ENCODE results near the gene IGFBP5.

Gene IGFBP5, protein sequence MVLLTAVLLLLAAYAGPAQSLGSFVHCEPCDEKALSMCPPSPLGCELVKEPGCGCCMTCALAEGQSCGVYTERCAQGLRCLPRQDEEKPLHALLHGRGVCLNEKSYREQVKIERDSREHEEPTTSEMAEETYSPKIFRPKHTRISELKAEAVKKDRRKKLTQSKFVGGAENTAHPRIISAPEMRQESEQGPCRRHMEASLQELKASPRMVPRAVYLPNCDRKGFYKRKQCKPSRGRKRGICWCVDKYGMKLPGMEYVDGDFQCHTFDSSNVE

GRCh38 chr2:216695401-216695821 is at the start of gene IGFBP5:
Gene IGFBP5 (minus strand): TSS chr2:216695549. CDS start chr2:216694775, 774 bp downstream.
- DNase-seq (ENCODE audit: low read depth in 2 of 2) = no peak

DNA sequence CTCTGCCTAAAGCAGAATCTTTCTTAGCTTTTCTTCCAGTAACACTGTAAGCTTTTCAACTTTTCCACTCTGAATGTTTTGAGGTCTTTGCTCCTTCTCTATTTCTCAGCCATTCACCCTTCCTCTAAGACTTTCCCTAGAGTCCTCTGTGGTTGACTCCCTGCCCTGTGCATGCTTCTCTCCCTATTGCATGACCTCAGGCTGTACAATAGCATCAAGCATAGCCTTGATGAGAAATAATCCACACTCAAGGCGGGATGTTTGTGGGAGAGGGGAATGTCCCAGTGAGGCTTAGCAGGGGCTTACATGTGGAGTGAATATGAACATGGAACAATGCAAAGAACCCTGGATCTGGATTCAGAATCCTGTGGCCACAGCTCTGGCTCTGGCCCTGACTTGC is 48.4 kb upstream of the IGFBP5 start:
- no peak for DNase-seq (ENCODE audit: low read depth in 2 of 2)

DNA sequence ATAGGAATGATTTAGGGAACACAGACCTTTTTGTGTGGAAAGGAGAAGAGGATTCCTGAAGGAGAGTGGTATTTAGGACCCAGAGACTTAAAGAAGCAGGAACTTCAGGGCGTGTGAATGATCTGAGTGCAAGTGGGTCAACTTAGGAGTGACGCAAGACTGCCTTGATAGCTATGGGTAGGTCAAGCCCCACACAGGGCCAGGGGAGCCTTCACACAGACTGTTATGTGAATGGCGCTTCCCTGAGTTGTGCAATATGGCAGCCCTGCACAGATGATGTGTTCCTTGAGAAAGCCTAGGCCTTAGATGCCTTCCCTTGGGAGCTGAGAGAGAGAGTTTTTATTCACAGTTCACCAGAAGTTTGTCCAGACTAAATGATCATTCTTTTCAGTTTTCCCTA is 47.1 kb upstream of the IGFBP5 start:
- DNase-seq (ENCODE audit: low read depth in 2 of 2) = no peak

GRCh38 chr2:216741223-216741593 is 45.9 kb upstream of the IGFBP5 start:
- DNase-seq (ENCODE audit: low read depth in 2 of 2) = no peak

- DNase-seq (ENCODE audit: low read depth in 2 of 2) = no peak
Observed at GRCh38 chr2:216740557-216741222, 45.3 kb upstream of the IGFBP5 start.

DNA sequence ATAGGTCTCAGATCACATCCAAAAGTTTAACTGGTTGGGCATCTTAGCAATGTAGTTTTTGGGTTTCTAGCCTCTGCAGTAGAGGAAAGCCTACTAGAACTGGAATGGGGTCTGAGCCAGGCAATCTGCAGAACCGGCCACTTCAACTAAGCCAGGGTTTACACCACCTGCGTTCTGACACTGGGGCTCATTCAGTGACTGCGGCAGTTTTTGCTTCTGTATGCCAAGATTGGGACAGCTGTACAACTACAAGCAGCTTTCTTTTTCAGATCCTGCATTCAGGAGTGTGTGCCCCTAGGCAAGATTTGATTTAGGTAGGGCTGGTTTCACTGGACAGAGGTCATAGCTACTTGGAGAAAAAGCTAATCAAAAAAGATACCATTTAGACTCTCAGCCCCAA is 43.7 kb upstream of the IGFBP5 start:
- DNase-seq (ENCODE audit: low read depth in 2 of 2) = no peak

- no peak for DNase-seq (ENCODE audit: low read depth in 2 of 2)
Observed at GRCh38 chr2:216737676-216738075, 42.3 kb upstream of the IGFBP5 start.

- DNase-seq (ENCODE audit: low read depth in 2 of 2) = no peak
Observed at GRCh38 chr2:216736326-216736725, 41.0 kb upstream of the IGFBP5 start.

GRCh38 chr2:216735668-216736067 is 40.3 kb upstream of the IGFBP5 start:
- DNase-seq (ENCODE audit: low read depth in 2 of 2) = no peak

GRCh38 chr2:216735086-216735485 is 39.7 kb upstream of the IGFBP5 start:
- no peak for DNase-seq (ENCODE audit: low read depth in 2 of 2)

- no peak for DNase-seq (ENCODE audit: low read depth in 2 of 2)
Observed at GRCh38 chr2:216733046-216733445, 37.7 kb upstream of the IGFBP5 start.

- DNase-seq (ENCODE audit: low read depth in 2 of 2) = no peak
Observed at GRCh38 chr2:216732334-216732733, 37.0 kb upstream of the IGFBP5 start.

DNA sequence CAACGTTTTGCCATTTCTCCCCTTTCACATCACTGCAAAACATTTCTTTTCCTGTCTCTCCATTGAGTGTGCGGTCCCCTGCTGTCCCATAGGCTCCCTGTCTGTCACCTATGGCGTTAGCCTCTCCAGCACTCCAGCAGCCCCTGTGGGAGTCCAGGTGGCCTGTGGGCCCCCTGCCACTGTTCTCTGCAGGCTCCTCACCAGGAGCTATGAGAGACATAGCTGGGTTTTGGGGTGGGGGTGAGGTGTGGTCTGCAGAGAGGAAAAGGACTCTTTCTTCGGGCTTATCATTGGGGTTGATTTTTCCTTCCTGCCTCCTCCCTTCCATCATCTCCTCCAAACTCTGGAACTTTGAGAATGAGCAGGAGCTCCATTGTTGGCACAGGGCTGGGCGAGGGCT is 36.1 kb upstream of the IGFBP5 start:
- no peak for DNase-seq (ENCODE audit: low read depth in 2 of 2)

DNA sequence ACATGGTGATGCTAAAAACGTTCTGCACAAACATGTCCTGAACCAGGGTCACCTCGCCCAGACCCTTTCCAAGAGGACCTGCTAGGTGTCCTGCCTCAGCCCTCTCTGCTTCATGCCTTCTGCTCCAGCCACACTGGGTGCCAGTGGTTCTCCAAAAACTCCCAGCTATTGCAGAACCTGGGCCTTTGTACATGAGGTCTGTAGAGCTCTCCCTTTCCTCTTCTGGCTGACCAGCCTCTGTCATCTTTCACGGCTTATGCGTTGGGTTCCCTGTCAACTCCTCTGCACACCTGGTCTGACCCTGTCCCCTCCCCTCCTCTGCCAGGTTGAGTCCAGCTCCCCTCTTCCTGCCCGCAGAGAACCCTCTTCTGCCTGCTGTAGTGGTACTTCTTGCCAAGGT is 35.5 kb upstream of the IGFBP5 start:
- DNase-seq (ENCODE audit: low read depth in 2 of 2) = no peak

- DNase-seq (ENCODE audit: low read depth in 2 of 2) = no peak
Observed at GRCh38 chr2:216727346-216728122, 32.2 kb upstream of the IGFBP5 start.

DNA sequence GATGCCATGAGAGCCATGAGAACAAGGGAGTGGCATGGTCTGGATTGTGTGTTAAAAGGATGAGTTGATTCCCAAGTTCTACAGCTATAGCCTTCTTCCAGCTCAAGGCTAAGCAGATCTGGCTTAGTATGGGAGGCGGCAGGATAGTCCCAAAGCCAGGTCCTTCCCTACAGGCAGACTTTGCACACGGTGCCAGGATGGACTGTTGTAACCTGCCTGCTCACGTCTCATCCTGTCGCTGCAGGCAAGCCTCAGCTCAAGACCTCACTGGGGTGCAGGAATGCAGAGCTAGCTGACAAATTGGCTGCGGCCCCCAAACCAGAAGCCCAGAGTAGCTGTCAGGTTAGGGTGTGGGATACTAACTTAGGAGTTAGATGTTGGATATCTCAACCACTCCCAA is 28.8 kb upstream of the IGFBP5 start:
- no peak for DNase-seq (ENCODE audit: low read depth in 2 of 2)

DNA sequence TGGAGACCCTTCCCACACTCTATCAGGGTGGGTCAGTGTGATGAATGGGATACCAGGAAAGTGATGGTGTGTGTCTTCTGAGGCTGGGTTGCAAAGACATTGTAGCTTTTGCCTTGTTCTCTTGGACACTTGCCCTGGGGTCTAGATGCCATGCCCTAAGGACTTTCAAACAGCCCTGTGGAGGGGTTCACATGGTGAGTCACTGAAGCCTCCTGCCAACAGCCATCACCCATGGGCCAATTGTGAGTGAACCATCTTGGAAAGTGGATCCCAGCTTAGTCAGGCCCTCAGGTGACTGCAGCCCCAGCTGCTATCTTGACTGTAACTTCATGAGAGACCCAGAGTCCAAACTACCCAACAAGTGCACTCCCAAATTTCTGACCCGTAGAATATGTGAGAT is 25.8 kb upstream of the IGFBP5 start:
- DNase-seq (ENCODE audit: low read depth in 2 of 2) = no peak

GRCh38 chr2:216720722-216721121 is 25.4 kb upstream of the IGFBP5 start:
- no peak for DNase-seq (ENCODE audit: low read depth in 2 of 2)

- DNase-seq (ENCODE audit: low read depth in 2 of 2) = no peak
Observed at GRCh38 chr2:216717907-216718615, 22.7 kb upstream of the IGFBP5 start.

GRCh38 chr2:216717491-216717901 is 22.1 kb upstream of the IGFBP5 start:
- DNase-seq (ENCODE audit: low read depth in 2 of 2) = no peak

- no peak for DNase-seq (ENCODE audit: low read depth in 2 of 2)
Observed at GRCh38 chr2:216716109-216716508, 20.8 kb upstream of the IGFBP5 start.

DNA sequence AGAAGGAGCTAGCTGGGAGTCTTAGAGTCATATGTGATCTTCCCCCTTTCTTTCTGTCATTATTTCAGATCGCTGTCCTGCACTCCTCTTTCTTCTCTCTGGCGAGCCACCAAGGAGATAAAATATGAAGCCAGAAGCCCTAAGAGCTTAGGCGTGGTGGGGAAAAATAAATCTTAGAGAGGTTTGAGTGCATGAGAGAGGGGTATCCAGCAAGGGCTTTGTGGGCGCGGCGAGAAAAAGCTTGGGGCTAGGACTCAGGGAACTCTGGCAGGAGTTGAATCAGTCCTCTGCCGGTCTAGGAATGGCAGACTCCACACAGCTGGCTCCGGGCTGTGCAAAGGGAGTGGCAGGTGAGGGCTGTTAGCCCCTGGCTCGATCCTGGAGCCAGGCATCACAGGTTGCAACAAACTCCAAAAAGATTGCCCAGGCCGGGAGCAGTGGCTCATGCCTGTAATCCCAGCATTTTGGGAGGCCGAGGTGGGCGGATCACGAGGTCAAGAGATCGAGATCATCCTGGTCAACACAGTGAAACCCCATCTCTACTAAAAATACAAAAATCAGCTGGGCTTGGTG is 20.1 kb upstream of the IGFBP5 start:
- no peak for DNase-seq (ENCODE audit: low read depth in 2 of 2)
